Measurements from ENCODE around the gene CSRP1.

CSRP1 gene

GRCh38 chr1:201513498-201514243 is 6.7 kb upstream of the CSRP1 start:
- no peak for DNase-seq

GRCh38 chr1:201511941-201512539 is 5.1 kb upstream of the CSRP1 start:
- DNase-seq = no peak

GRCh38 chr1:201511396-201511940 is 4.5 kb upstream of the CSRP1 start:
- DNase-seq = no peak

- DNase-seq = no peak
Measured at GRCh38 chr1:201510734-201511133, 3.8 kb upstream of the CSRP1 start.

DNA sequence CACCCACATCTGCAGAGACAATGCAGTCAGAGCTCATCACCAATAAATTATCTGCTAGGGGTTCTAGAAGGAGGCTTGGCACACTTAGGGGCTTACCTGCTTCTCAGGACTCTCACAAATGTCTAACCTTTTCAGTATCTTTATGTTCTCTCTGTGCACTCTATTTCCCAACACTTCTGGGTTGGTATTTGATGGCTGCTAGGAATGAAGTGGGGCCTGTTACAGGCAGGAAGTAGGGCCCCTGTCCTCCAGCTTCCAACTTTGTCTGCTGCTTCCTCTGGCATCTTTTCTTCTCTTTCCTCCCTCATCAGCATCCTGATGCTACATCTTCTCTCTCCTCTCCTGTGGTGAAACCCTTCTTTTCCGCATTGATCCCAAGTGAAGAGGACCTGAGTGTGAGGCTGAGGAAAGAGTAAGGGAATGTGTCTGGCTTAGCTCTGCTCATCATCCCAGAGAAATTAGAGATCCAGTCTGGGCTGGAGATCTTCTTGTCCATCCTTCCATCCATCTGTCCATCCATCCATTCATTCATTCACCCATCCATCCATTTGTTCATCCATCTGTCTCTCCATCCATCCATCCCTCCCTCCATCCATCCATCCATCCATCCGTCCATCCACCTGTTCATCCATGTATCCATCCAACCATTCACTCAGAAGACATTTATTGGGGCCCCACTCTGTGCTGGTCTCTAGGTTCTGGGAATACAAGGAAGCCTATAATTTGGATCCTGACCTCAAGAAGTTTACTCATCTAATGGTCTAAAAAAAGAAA is 2.9 kb upstream of the CSRP1 start:
- no peak for DNase-seq

GRCh38 chr1:201508809-201509208 is 1.9 kb upstream of the CSRP1 start:
- DNase-seq = no peak

GRCh38 chr1:201507360-201507675 is 395 bp upstream of the CSRP1 start:
- no peak for DNase-seq

- DNase-seq = no peak
Measured at GRCh38 chr1:201506092-201506491, 831 bp downstream of the CSRP1 start.

- no peak for DNase-seq
Measured at GRCh38 chr1:201505503-201505890, 1.4 kb downstream of the CSRP1 start.

GRCh38 chr1:201504799-201505502 is 2.0 kb downstream of the CSRP1 start:
- DNase-seq = no peak

- no peak for DNase-seq
Measured at GRCh38 chr1:201504179-201504631, 2.7 kb downstream of the CSRP1 start.

GRCh38 chr1:201503397-201504176 is 3.3 kb downstream of the CSRP1 start:
- no peak for DNase-seq

GRCh38 chr1:201502511-201502857 is 4.4 kb downstream of the CSRP1 start:
- no peak for DNase-seq

- no peak for DNase-seq
Measured at GRCh38 chr1:201501812-201502510, 5.0 kb downstream of the CSRP1 start.

DNA sequence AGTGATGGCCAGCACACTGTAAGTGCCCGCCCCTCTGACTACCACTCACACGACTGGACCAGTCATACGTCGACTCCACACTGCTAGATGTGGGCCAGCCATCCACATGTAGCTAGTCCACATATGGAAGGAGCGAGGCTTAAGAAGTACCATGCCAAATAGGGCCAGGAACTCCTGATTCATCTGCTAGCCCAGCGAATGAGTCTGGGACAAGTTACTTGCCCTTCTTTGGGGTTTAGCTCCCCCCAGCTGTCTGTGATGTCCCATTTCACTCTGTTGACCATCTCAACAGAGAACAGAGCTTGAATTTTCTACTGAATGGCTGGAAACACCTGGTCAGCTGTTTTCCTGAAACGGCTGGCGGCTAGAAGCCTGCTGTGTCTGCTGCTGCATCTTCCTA is 5.8 kb downstream of the CSRP1 start:
- DNase-seq = no peak

DNA sequence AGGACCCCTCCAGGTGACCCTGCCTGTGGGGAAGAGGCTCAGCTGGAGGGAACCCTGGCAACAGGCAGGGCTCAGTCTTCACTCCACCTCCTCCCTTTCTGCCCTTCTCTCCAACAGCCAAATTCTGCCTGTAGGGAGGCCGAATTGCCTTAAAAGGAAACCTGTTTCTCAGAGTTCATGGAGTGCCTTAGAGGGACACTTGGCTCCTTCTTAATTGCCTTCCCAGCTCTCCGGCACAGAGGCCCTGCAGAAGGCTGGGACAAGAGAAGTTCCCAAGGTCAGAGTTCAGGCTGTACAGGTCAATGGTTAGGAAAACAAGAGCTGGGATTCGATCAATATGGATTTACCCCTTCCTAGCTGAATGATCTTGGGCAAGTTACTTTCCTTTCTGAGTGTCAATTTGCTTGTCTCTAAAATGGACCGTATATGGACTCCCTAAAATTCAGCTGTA is 6.2 kb downstream of the CSRP1 start:
- DNase-seq = no peak

GRCh38 chr1:201499795-201500669 is 6.9 kb downstream of the CSRP1 start:
- no peak for DNase-seq

GRCh38 chr1:201499191-201499590 is 7.7 kb downstream of the CSRP1 start:
- DNase-seq = no peak

- no peak for DNase-seq
Measured at GRCh38 chr1:201498621-201499020, 8.3 kb downstream of the CSRP1 start.

GRCh38 chr1:201497935-201498509 is 8.9 kb downstream of the CSRP1 start:
- no peak for DNase-seq
